ENCODE data around the gene MLIP. TPM values are rescaled to one million over a fixed set of nuclear protein-coding genes. Genes with fewer than 3 reads are reported as not detected.
"Not testable (repeated sequence)": the region's sequence is repeated elsewhere in the genome, so short reads cannot be mapped to it uniquely, and the experiment has no call there.

Gene MLIP
- not detected for polyA plus RNA-seq (2012; ENCODE audit: insufficient read depth, insufficient read length)

GRCh38 chr6:54111341-54112045, at the start of gene MLIP:
TSS of gene MLIP (plus strand) at chr6:54111443. CDS start at chr6:54111480, 37 bp downstream.
- no peak for DNase-seq (ENCODE audit: low read depth, low spot score)
- no peak within 1 kb of the TSS for H3K4me3 ChIP-seq (ENCODE audit: low read length)

- H3K4me3 ChIP-seq (ENCODE audit: low read length) = no peak overlapping the region
- DNase-seq (ENCODE audit: low read depth, low spot score) = no peak
These were observed 48.1 kb upstream of the MLIP start for GRCh38 chr6:54063228-54063539.

GRCh38 chr6:54068694-54069093, 42.5 kb upstream of the MLIP start:
- H3K4me3 ChIP-seq (ENCODE audit: low read length) = no peak overlapping the region
- DNase-seq (ENCODE audit: low read depth, low spot score) = no peak

- DNase-seq (ENCODE audit: low read depth, low spot score) = no peak
These were observed 41.2 kb upstream of the MLIP start for GRCh38 chr6:54070025-54070424.

GRCh38 chr6:54071821-54072340, 39.4 kb upstream of the MLIP start:
- no peak for DNase-seq (ENCODE audit: low read depth, low spot score)
- no peak overlapping the region for H3K4me3 ChIP-seq (ENCODE audit: low read length)

More at GRCh38 chr6:54070025-54070424, 41.2 kb upstream of the MLIP start:
- no peak overlapping the region for H3K4me3 ChIP-seq (ENCODE audit: low read length)

- no peak for DNase-seq (ENCODE audit: low read depth, low spot score)
- no peak overlapping the region for H3K4me3 ChIP-seq (ENCODE audit: low read length)
These were observed 38.5 kb upstream of the MLIP start for GRCh38 chr6:54072635-54073313.

GRCh38 chr6:54073487-54073886, 37.8 kb upstream of the MLIP start:
- no peak for DNase-seq (ENCODE audit: low read depth, low spot score)
- no peak overlapping the region for H3K4me3 ChIP-seq (ENCODE audit: low read length)

- DNase-seq (ENCODE audit: low read depth, low spot score) = no peak
- H3K4me3 ChIP-seq (ENCODE audit: low read length) = no peak overlapping the region
These were observed 37.1 kb upstream of the MLIP start for GRCh38 chr6:54074109-54074508.

- DNase-seq (ENCODE audit: low read depth, low spot score) = no peak
These were observed 36.6 kb upstream of the MLIP start for GRCh38 chr6:54074578-54075195.

GRCh38 chr6:54076159-54076789, 35.0 kb upstream of the MLIP start:
- DNase-seq (ENCODE audit: low read depth, low spot score) = no peak
- H3K4me3 ChIP-seq (ENCODE audit: low read length) = no peak overlapping the region

More at GRCh38 chr6:54074578-54075195, 36.6 kb upstream of the MLIP start:
- H3K4me3 ChIP-seq (ENCODE audit: low read length) = no peak overlapping the region

- not testable (repeated sequence) for H3K4me3 ChIP-seq (ENCODE audit: low read length); DNase-seq (ENCODE audit: low read depth, low spot score)
These were observed 29.7 kb upstream of the MLIP start for GRCh38 chr6:54081499-54081898.

- DNase-seq (ENCODE audit: low read depth, low spot score) = no peak
- no peak overlapping the region for H3K4me3 ChIP-seq (ENCODE audit: low read length)
These were observed 28.0 kb upstream of the MLIP start for GRCh38 chr6:54083287-54083686.

GRCh38 chr6:54084231-54084630, 27.0 kb upstream of the MLIP start:
- no peak overlapping the region for H3K4me3 ChIP-seq (ENCODE audit: low read length)
- DNase-seq (ENCODE audit: low read depth, low spot score) = no peak

- H3K4me3 ChIP-seq (ENCODE audit: low read length) = no peak overlapping the region
- no peak for DNase-seq (ENCODE audit: low read depth, low spot score)
These were observed 26.2 kb upstream of the MLIP start for GRCh38 chr6:54085047-54085446.

- no peak overlapping the region for H3K4me3 ChIP-seq (ENCODE audit: low read length)
- no peak for DNase-seq (ENCODE audit: low read depth, low spot score)
These were observed 25.7 kb upstream of the MLIP start for GRCh38 chr6:54085541-54085940.

- DNase-seq (ENCODE audit: low read depth, low spot score) = no peak
- no peak overlapping the region for H3K4me3 ChIP-seq (ENCODE audit: low read length)
These were observed 24.8 kb upstream of the MLIP start for GRCh38 chr6:54086439-54086838.

- DNase-seq (ENCODE audit: low read depth, low spot score) = no peak
- no peak overlapping the region for H3K4me3 ChIP-seq (ENCODE audit: low read length)
These were observed 23.5 kb upstream of the MLIP start for GRCh38 chr6:54087721-54088120.

- no peak for DNase-seq (ENCODE audit: low read depth, low spot score)
- no peak overlapping the region for H3K4me3 ChIP-seq (ENCODE audit: low read length)
These were observed 17.8 kb upstream of the MLIP start for GRCh38 chr6:54093326-54093948.

GRCh38 chr6:54094293-54094692, 16.9 kb upstream of the MLIP start:
- no peak for DNase-seq (ENCODE audit: low read depth, low spot score)
- H3K4me3 ChIP-seq (ENCODE audit: low read length) = no peak overlapping the region
